Vagina (tissue), 2 donors: Measurements from ENCODE around the gene IGLL5.

Source experiments
- POLR2A ChIP-seq, 2 donors: fragments of 450-650 bp; IDR thresholded peaks; one replicate each; pipeline ENCODE4 v1.6.1; 2017; ENCODE audit warnings: antibody characterized with exemption in 2 of 2, mild to moderate bottlenecking in 2 of 2, moderate library complexity in 2 of 2
- POLR2AphosphoS5 ChIP-seq, 2 donors: sonication (generic); formaldehyde crosslinking; IDR thresholded peaks; one replicate each; pipeline ENCODE4 v1.9.0; 2017; ENCODE audit warnings: antibody characterized with exemption in 2 of 2, mild to moderate bottlenecking in 2 of 2, low read depth in 1 of 2; ENCODE audit not compliant: insufficient read depth in 1 of 2
- TF ChIP-seq, protein P1 (sequence below), 3 experiments: fragments of 450-650 bp in 2 of 3; fragments of 200-600 bp in 1 of 3; sonication (generic) in 1 of 3; IDR thresholded peaks; one replicate each; pipeline ENCODE4 v1.5.1; 2017 to 2019; ENCODE audit warnings: antibody characterized with exemption in 3 of 3, mild to moderate bottlenecking in 2 of 3, moderate library complexity in 2 of 3

DNA sequence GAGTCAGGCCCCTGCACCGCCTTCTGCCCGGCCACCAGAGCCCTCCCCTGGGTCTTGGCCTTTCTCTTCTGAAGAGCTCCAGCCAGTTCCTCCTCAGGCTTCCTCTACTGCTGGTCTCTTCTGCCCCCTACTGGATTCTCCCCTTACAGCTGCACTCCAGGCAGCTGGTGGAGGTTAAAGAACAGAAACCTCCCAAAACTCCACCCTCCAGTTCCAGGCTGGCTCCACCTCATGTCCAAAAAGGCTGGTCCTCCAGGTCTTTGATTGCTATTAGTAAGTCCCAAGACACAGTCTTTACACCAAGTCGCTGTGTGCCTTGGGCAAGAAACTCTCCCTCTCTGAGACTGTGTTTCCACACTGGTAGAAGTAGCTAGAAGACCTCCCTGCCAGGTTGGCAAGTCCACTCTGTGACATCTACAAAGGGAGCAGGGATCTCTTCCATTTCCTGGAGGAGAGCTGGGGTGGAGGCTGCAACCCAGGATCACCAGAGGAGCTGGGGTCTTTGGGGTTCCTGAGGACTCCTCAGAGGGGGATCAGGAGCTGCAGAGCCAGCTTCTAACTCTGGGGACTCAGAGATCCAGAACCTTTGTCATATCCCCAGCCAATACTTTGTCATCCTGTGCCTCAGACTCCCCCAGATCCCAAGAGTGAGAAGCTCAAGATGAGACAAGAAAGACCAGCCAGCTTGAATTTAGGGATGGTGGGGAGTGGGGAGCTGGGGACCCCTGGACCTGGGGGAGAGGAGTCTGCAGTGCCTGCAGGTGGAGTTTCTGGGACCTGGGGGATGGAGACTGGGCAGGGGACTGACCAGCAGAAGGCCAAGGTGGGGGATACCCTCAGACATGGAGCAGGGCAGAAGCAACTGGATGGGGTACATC, 3.4 kb upstream of the IGLL5 start:
- TF ChIP-seq POLR2A (IDR thresholded peaks at IDR 0.05) (no peak), POLR2AphosphoS5 (IDR thresholded peaks at IDR 0.05; ENCODE audit: insufficient read depth in 1 of 2, low read depth in 1 of 2) (no peak)
- TF ChIP-seq, protein P1, sequence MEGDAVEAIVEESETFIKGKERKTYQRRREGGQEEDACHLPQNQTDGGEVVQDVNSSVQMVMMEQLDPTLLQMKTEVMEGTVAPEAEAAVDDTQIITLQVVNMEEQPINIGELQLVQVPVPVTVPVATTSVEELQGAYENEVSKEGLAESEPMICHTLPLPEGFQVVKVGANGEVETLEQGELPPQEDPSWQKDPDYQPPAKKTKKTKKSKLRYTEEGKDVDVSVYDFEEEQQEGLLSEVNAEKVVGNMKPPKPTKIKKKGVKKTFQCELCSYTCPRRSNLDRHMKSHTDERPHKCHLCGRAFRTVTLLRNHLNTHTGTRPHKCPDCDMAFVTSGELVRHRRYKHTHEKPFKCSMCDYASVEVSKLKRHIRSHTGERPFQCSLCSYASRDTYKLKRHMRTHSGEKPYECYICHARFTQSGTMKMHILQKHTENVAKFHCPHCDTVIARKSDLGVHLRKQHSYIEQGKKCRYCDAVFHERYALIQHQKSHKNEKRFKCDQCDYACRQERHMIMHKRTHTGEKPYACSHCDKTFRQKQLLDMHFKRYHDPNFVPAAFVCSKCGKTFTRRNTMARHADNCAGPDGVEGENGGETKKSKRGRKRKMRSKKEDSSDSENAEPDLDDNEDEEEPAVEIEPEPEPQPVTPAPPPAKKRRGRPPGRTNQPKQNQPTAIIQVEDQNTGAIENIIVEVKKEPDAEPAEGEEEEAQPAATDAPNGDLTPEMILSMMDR (IDR thresholded peaks at IDR 0.05): peak in 2 of 3 experiments; percentile 2 to 44
